ENCODE results near the gene ACYP1. TPM values are rescaled to one million over a fixed set of nuclear protein-coding genes. Genes with fewer than 3 reads are reported as not detected.

ACYP1 gene
- total and polyA plus RNA-seq, 4 donors = 11.6 to 35.5 (median 16.8) TPM

DNA sequence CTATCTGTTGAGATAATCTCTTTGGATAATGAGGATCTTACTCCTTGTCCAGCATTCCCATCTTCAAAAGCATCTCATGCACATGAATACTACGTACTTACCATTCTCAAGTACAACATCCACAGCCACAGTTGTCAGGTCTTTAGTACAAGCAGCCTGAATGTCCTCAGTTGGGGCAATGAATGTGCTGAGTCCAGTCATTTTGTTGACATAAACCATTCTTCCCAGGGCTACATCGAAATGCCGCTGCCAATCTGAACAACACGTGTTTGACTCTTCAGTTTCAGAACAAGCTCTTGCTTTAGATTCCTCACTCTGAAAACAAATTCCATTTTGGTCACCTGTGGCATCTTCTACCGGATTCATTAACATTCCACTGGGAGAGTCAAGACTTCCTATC lies 17.5 kb downstream of the ACYP1 start:
- peaks cover 2 to 9% (median 3%) of the 10 kb centered on the region in 4 donors for H3K36me3 ChIP-seq (ENCODE audit: control insufficient read depth in 4 of 4, insufficient read depth in 4 of 4, low read length in 4 of 4)
- WGBS, 2 donors = 76 to 88% methylated on average over 5 of the region's 5 CpGs
- H3K27ac ChIP-seq (ENCODE audit: low read depth in 1 of 2, low read length in 1 of 2) = no peak overlapping the region
- TF ChIP-seq CTCF (IDR thresholded peaks at IDR 0.05; ENCODE audit: control extremely low read depth, extremely low read depth) = no peak
- H3K27me3 ChIP-seq (ENCODE audit: control insufficient read depth in 3 of 3, insufficient read depth in 3 of 3, low read length in 2 of 3) = no peaks in the 10 kb centered on the region
- no peak for DNase-seq
- H3K4me3 ChIP-seq = no peak overlapping the region
- H3K4me1 ChIP-seq (ENCODE audit: control insufficient read depth in 5 of 5, insufficient read depth in 5 of 5, low read length in 5 of 5) = peaks cover 6 to 71% (median 10%) of the 10 kb centered on the region in 5 donors
- ATAC-seq (ENCODE audit: insufficient read depth, low FRiP score) = no peak
- no peaks in the 10 kb centered on the region for H3K9me3 ChIP-seq (ENCODE audit: control insufficient read depth in 4 of 4, insufficient read depth in 3 of 4, low read length in 3 of 4)
- H3K9ac ChIP-seq (ENCODE audit: insufficient read depth in 1 of 2, low read length in 2 of 2) = no peak overlapping the region

GRCh38 chr14:75044752-75045151 lies 19.1 kb downstream of the ACYP1 start:
- ATAC-seq (ENCODE audit: insufficient read depth, low FRiP score) (no peak), DNase-seq (peak; percentile 64 to 95 (median 94))
- Histone ChIP-seq H3K9ac (ENCODE audit: insufficient read depth in 1 of 2, low read length in 2 of 2) (no peak overlapping the region), H3K36me3 (ENCODE audit: control insufficient read depth in 4 of 4, insufficient read depth in 4 of 4, low read length in 4 of 4) (peaks cover 2 to 11% (median 4%) of the 10 kb centered on the region in 4 donors), H3K9me3 (ENCODE audit: control insufficient read depth in 4 of 4, insufficient read depth in 3 of 4, low read length in 3 of 4) (no peaks in the 10 kb centered on the region), H3K27me3 (ENCODE audit: control insufficient read depth in 3 of 3, insufficient read depth in 3 of 3, low read length in 2 of 3) (no peaks in the 10 kb centered on the region), H3K4me1 (ENCODE audit: control insufficient read depth in 5 of 5, insufficient read depth in 5 of 5, low read length in 5 of 5) (peaks cover 6 to 68% (median 11%) of the 10 kb centered on the region in 5 donors), H3K27ac (ENCODE audit: low read depth in 1 of 2, low read length in 1 of 2) (no peak overlapping the region), H3K4me3 (no peak overlapping the region)
- TF ChIP-seq CTCF (IDR thresholded peaks at IDR 0.05; ENCODE audit: control extremely low read depth, extremely low read depth) = no peak
- 63 to 70% methylated on average over 8 of the region's 8 CpGs for WGBS, 2 donors

- TF ChIP-seq CTCF (IDR thresholded peaks at IDR 0.05; ENCODE audit: control extremely low read depth, extremely low read depth) = no peak
- Histone ChIP-seq H3K4me3 (no peak overlapping the region), H3K9me3 (ENCODE audit: control insufficient read depth in 4 of 4, insufficient read depth in 3 of 4, low read length in 3 of 4) (no peaks in the 10 kb centered on the region), H3K27ac (ENCODE audit: low read depth in 1 of 2, low read length in 1 of 2) (no peak overlapping the region), H3K9ac (ENCODE audit: insufficient read depth in 1 of 2, low read length in 2 of 2) (peak overlapping the region in 1 of 2 donors; percentile 27), H3K36me3 (ENCODE audit: control insufficient read depth in 4 of 4, insufficient read depth in 4 of 4, low read length in 4 of 4) (peaks cover 2 to 10% (median 4%) of the 10 kb centered on the region in 4 donors), H3K27me3 (ENCODE audit: control insufficient read depth in 3 of 3, insufficient read depth in 3 of 3, low read length in 2 of 3) (no peaks in the 10 kb centered on the region), H3K4me1 (ENCODE audit: control insufficient read depth in 5 of 5, insufficient read depth in 5 of 5, low read length in 5 of 5) (peaks cover 6 to 64% (median 11%) of the 10 kb centered on the region in 5 donors)
- DNase-seq (peak in 2 of 3 donors; percentile 82 to 88), ATAC-seq (ENCODE audit: insufficient read depth, low FRiP score) (no peak)
- 4 to 5% methylated on average over 2 of the region's 2 CpGs for WGBS, 2 donors
Observed at GRCh38 chr14:75044322-75044721, 19.5 kb downstream of the ACYP1 start.

DNA sequence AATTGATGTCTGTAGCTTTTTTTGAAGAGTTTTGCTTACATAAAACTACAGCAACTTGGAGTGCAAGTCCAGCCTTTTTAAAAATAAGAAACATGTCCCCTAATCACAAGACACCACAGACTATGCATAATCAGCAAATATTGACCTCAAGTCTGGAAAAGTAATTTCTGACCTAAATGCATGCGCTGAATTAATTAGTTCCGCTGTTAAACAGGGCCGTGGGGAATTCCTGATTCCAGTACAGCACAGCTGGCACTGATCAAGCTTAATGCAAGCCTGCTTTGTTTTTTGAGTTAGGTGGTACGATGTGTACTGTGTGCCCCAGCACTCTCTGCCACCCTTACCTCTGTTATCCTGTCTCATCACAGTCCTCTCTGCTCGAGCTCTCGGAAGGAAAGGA lies 21.8 kb downstream of the ACYP1 start:
- TF ChIP-seq CTCF (IDR thresholded peaks at IDR 0.05; ENCODE audit: control extremely low read depth, extremely low read depth) = no peak
- Histone ChIP-seq H3K27me3 (ENCODE audit: control insufficient read depth in 3 of 3, insufficient read depth in 3 of 3, low read length in 2 of 3) (no peaks in the 10 kb centered on the region), H3K9me3 (ENCODE audit: control insufficient read depth in 4 of 4, insufficient read depth in 3 of 4, low read length in 3 of 4) (no peaks in the 10 kb centered on the region), H3K9ac (ENCODE audit: insufficient read depth in 1 of 2, low read length in 2 of 2) (peak overlapping the region in 1 of 2 donors; percentile 59), H3K4me3 (no peak overlapping the region), H3K36me3 (ENCODE audit: control insufficient read depth in 4 of 4, insufficient read depth in 4 of 4, low read length in 4 of 4) (peaks cover 5 to 21% (median 8%) of the 10 kb centered on the region in 4 donors), H3K4me1 (ENCODE audit: control insufficient read depth in 5 of 5, insufficient read depth in 5 of 5, low read length in 5 of 5) (peaks cover 3 to 53% (median 11%) of the 10 kb centered on the region in 5 donors), H3K27ac (ENCODE audit: low read depth in 1 of 2, low read length in 1 of 2) (no peak overlapping the region)
- DNase-seq = peak; percentile 36 to 75 (median 69)
- no peak for ATAC-seq (ENCODE audit: insufficient read depth, low FRiP score)
- 76 to 85% methylated on average over 6 of the region's 6 CpGs for whole genome bisulfite sequencing, 2 donors

Measured in lung (tissue), 12 donors.